ENCODE results near the gene BTG1.
"Not testable (repeated sequence)": the region's sequence is repeated elsewhere in the genome, so short reads cannot be mapped to it uniquely, and the experiment has no call there.

The BTG1 gene

DNA sequence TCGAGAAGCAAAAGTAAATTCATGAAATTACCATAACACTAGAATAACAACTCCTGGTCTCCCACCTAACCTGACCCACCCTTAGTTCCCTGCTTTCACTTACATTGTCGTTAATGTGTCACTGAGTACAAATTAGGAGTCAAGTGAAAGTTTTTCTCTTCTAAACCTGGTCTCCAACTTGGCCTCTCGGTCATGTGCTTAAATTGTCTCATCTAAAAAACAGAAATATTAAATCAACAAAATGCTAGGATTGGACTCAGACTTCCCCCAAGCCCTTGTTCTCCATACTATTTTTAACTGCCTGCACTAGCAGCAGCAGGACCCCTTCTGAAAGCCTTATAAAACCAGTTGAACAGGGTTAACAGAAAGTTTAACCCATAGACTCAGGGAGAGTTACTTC, 1.8 kb upstream of the BTG1 start:
- DNase-seq = no peak

GRCh38 chr12:92146497-92147224, 1.0 kb upstream of the BTG1 start:
- DNase-seq = no peak

DNA sequence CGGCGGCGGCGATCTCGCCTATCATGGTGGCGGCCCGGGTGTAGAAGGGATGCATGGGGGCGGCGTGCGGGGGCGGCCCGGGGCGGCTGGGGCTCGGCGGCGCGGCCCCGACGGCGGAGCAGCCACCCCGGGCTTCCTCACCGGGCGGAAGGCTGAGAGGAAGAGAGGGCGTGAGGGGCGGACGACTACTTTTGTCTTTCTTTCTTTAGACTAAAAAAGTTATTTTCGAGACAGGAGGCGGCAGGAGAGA, 240 bp downstream of the BTG1 start:
- no peak for DNase-seq

- peak; percentile 59 for DNase-seq
Observed at GRCh38 chr12:92144631-92145480, 790 bp downstream of the BTG1 start.

DNA sequence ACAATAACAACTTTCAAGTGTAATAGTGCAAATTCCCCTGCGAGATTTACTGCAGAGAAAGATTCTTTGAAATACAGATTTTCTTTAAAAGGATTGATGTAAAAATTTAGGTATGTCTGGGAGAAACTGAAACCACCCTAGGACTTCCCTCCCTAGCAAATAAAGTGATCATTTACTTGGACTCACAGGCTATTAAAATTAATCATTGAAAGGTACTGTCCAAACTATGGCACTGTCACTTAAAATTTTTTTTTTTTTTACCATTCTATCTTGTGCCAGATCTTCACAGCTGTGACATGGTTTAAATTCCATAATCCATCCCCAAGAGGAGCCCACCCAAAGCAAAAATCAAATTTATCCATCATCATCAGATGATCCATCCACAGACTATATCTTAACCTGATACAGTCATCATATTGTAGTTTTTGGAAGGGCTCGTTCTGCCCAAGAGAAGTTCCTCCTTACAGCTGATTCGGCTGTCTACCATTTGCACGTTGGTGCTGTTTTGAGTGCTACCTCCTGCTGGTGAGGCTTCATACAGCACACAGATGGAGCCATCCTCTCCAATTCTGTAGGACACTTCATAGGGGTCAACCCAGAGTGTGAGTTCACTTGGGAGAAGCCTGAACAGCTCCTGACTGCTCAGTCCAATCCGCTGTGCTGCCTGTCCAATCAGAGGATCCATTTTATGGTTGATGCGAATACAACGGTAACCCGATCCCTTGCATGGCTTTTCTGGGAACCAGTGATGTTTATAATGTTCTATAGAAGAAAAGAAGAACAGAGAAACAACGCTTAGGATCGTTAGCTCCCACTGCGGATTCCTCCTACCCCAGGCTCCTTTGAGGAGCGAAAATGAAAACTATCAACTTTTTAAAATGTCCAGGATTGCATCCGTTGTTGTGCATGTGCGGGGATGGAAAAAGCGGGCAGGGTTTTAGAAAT, 1.7 kb downstream of the BTG1 start:
- peak; percentile 73 for DNase-seq

DNA sequence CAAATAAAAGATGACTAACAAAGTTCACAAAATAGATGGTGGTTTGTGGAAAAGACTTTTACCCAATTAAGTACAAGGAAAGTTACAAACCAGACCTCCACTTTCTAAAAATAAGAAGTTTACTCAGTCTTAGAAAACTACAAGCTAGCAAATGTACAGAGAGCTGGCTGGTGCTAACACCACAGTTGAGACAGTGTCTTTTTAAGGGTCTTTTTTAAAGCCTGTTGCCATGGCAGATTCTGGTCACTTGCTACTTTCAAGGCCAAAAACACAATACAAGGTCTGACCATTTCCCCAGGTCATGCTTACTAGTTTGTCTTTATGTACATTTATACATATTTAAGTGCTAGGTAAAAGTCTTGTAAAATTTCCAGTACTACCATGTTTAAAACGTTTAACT, 2.4 kb downstream of the BTG1 start:
- DNase-seq = no peak

GRCh38 chr12:92142251-92142926, 3.3 kb downstream of the BTG1 start:
- no peak for DNase-seq

GRCh38 chr12:92141591-92142121, 4.0 kb downstream of the BTG1 start:
- DNase-seq = no peak

- DNase-seq = no peak
Observed at GRCh38 chr12:92140896-92141536, 4.6 kb downstream of the BTG1 start.

DNA sequence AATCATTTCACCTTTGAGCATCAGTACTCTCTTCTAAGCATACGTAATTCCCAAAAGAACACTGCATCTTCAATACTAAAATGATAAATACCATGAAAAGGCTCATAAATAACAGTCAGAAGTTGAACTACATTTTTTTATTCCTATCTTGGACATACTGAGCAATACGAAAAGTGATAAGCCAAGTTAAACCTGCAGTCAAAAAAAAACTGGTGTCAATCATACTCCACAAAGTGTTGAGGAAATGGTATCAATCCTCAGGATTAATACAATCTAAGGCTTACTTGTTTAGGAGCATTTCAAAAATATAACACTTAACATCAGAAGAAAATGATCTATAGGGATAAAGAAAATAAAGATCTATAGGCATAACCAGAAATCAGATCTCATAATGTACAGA, 5.5 kb downstream of the BTG1 start:
- DNase-seq = no peak

DNA sequence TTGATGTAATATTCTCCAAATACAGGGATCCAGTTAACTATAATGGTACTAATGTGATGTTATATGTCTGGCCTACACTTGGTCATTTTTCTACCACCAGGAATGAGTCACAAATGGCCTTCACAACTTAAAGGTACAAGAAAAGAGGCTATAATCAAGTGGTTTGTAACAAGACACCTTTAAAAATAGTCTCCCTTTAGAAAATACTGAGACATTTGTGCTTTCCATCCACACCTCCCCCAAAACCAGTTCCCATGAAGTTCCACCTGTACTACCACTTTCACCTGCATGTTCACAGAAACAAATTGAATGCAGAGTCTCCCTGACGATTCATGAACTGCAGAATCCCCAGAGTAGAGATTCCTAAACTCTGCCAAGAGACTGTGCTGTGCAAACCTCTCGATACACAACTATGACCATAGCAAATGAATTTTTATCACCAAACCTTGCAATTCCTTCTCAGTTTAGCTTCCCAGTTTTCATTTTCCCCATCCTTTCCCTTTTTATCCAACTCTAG, 6.0 kb downstream of the BTG1 start:
- DNase-seq = no peak

DNA sequence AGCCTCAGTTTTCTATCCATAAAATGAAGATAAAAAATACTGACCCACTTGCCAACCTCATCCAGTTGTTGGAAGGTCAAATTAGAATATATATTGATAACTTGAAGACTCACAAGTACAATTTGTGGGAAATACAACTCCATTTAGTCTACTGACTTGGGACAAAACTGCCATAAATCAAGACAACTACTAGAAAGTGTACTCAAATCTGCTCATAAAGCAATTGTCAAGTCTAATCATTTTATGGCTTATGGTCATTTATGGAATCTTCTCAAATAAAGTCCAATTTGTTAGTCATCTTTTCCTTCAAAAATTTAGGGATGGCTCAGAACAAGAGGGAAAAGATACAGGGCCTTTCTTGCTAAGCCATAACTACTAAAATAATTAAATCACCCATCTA, 7.0 kb downstream of the BTG1 start:
- no peak for DNase-seq

GRCh38 chr12:92138144-92138543, 7.5 kb downstream of the BTG1 start:
- DNase-seq = no peak

- DNase-seq = no peak
Observed at GRCh38 chr12:92136965-92137721, 8.5 kb downstream of the BTG1 start.

DNA sequence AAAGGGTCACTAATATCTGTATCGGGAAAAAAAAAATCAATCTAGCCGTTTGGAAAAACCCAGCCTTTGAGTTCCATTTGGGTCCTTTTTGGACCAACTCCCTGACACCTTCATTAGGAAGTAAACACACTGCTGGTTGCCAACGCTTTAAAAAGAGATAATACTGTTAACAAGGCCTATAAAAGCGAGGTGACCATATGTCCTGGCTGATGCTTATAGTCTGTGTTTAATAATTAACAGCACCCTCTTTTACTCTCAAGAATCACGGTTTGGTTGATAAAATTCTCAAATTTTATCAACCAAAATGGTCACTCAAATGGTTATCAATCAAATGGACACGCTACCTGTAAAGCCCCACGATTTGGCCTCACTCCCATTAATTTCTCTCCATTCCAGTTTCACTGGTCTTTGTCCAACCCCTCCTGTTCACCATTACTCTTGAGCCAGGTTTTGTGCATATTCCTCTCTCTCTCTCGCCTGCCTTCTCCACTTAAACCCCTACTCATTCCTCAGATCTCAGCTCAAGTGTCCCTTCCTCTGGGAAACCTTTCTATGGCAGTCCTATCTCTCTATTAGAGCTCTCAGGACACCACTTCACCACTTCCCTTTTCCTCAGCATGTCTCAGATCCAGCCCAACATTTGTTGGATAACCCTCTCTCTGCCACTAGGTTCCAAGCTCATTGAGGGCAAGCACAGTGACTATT, 9.5 kb downstream of the BTG1 start:
- DNase-seq = no peak

GRCh38 chr12:92135541-92135940, 10.1 kb downstream of the BTG1 start:
- DNase-seq = not testable (repeated sequence)

GRCh38 chr12:92134638-92135274, 10.9 kb downstream of the BTG1 start:
- no peak for DNase-seq

DNA sequence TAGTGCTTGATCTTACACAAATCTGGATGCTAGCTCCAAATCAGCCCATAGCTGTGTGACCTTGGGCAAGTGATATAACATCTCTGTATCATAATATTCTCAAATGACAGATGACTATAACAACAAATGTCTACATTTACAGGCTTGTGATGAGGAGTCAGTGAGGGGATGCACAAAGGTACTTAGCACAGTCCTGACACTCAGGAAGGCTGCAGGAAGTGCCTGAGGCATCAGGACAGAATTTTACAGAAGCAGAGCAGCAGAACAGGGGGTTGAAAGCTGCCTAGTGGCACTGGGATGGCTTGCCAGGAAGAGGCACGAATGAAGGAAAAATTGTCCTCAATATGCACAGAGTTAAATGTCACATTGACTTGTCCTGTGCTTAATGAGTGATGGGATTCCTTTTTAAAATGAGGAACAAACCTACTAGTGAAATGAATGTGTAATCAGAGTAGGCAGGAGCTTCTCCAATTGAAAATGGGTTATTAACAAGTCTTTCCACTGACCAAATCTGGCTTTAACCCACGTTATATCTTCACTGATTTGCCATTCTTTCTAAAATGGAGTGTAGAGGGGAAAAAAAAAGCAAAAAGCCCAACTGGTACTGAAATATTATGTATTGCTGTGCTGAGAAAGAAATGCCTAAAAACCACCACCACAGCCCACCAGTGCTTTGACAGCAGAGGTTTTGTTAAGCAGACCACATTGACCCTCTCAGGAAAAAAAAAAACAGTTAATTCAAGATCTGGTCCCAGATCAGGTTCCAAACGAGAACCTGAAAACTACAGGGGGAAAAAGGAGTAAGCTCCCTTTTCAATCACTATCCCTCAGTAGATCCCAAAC, 11.6 kb downstream of the BTG1 start:
- no peak for DNase-seq

DNA sequence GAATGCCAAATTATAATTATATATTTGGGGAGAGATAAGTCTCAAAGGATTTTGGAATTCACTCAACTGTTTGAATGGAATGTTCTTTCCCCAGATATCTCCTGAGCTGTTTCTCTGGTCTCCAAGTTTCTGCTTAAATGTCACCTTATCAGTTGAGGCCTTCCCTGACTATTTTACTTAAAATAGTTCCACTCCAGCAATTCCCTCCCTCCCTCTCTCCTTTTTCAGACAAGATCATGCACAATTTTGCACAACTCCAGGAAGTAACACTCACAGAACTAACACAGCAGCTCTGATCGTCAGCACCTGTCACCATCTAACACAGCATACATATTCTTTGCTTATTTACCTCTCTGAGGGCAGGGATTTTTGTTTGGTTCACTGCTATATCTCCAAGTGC, 12.5 kb downstream of the BTG1 start:
- DNase-seq = no peak

All from activated naive CD4-positive, alpha-beta T cell treated with Interleukin-2 at 50 U/mL for 16 hours (primary cell).